Thyroid gland (tissue), 4 donors: Measurements from ENCODE around the gene MON1A. TPM values are rescaled to one million over a fixed set of nuclear protein-coding genes. Genes with fewer than 3 reads are reported as not detected.

ENCODE experiments used
- DNase-seq, 2 donors: peaks; one replicate each; pipeline ENCODE4 v3.0.0-alpha.2; 2019
- H3K27ac ChIP-seq, 3 donors: fragments of 200-600 bp; sonication (generic); 1 replicate in 2 of 3; 2 replicates in 1 of 3; pipeline ENCODE4 v1.5.1; 2016 to 2019; ENCODE audit warnings: mild to moderate bottlenecking in 1 of 3, moderate library complexity in 1 of 3
- H3K27me3 ChIP-seq: fragments of 200-600 bp; sonication (generic); one replicate; pipeline ENCODE4 v1.5.1; 2019
- H3K36me3 ChIP-seq, 2 donors: fragments of 200-600 bp; sonication (generic); one replicate each; pipeline ENCODE4 v1.5.1; 2016 to 2019
- H3K4me1 ChIP-seq, 2 donors: fragments of 200-600 bp; sonication (generic); one replicate each; pipeline ENCODE4 v1.5.1; 2017 to 2019
- H3K4me3 ChIP-seq, 3 donors: fragments of 200-600 bp; sonication (generic); replicated peaks in 1 of 3; 1 replicate in 2 of 3; 2 replicates in 1 of 3; pipeline ENCODE4 v1.5.1; 2016; ENCODE audit warnings: mild to moderate bottlenecking in 1 of 3
- H3K9me3 ChIP-seq: fragments of 200-600 bp; sonication (generic); one replicate; pipeline ENCODE4 v1.5.1; 2017
- POLR2A ChIP-seq, 2 donors: fragments of 450-650 bp; IDR thresholded peaks; one replicate each; pipeline ENCODE4 v1.6.1; 2017; ENCODE audit warnings: antibody characterized with exemption in 2 of 2, mild to moderate bottlenecking in 2 of 2, moderate library complexity in 1 of 2
- WGBS, 2 donors: methylation state at CpG; one replicate each; pipeline ENCODE4 v1.1.5; 2017; 5-methylcytosine and 5-hydroxymethylcytosine counted together
- intact Hi-C: fragments of 100-400 bp; cut with DNase I; formaldehyde crosslinking; loops from one replicate; pipeline ENCODE4 v1.15.1; 2023
- total RNA-seq, 4 donors: library from RNA; depleted of rRNA; stranded (reverse); fragments of >200 nt; gene quantifications; one replicate each; pipeline ENCODE4 v1.2.3, GENCODE V29; 2016
- TF ChIP-seq, protein P1 (sequence below), 6 experiments: fragments of 200-600 bp in 3 of 6; fragments of 450-650 bp in 3 of 6; sonication (generic) in 3 of 6; IDR thresholded peaks; one replicate each; pipeline ENCODE4 v1.5.1; 2016 to 2019; ENCODE audit warnings: antibody characterized with exemption in 6 of 6, mild to moderate bottlenecking in 2 of 6, inconsistent platforms in 1 of 6, moderate library complexity in 1 of 6

MON1A gene
- total RNA-seq, 4 donors from 2014 or later: 12.1 to 19.9 (median 18.7) TPM

DNA sequence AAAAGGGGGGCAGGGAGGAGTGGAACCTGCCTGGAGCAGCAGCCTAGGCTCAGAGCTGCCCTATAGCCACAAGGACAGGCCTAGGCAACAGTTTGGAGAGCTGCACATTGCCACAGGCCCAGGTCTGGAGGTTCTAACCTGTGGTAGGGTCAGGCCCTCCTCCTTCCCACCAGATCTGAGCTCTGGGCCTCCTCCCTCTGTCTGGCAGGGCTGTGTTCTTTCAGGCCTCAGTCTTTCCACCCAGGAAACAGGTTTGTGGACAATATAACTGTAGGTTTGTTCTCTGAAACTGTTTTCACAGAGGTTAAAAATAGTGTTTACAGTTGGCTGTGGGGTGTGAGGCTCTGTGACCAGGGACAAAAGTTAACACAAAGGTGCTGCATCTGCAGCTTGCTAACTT lies 50.9 kb downstream of the MON1A start:
- TF ChIP-seq, protein P1, sequence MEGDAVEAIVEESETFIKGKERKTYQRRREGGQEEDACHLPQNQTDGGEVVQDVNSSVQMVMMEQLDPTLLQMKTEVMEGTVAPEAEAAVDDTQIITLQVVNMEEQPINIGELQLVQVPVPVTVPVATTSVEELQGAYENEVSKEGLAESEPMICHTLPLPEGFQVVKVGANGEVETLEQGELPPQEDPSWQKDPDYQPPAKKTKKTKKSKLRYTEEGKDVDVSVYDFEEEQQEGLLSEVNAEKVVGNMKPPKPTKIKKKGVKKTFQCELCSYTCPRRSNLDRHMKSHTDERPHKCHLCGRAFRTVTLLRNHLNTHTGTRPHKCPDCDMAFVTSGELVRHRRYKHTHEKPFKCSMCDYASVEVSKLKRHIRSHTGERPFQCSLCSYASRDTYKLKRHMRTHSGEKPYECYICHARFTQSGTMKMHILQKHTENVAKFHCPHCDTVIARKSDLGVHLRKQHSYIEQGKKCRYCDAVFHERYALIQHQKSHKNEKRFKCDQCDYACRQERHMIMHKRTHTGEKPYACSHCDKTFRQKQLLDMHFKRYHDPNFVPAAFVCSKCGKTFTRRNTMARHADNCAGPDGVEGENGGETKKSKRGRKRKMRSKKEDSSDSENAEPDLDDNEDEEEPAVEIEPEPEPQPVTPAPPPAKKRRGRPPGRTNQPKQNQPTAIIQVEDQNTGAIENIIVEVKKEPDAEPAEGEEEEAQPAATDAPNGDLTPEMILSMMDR (IDR thresholded peaks at IDR 0.05): no peak
- no peak for TF ChIP-seq POLR2A (IDR thresholded peaks at IDR 0.05)
- Histone ChIP-seq H3K36me3 (no peaks in the 10 kb centered on the region), H3K4me1 (peaks cover 0 to 8% of the 10 kb centered on the region in 2 donors), H3K27ac (no peak overlapping the region), H3K9me3 (no peaks in the 10 kb centered on the region), H3K4me3 (no peak overlapping the region), H3K27me3 (no peaks in the 10 kb centered on the region)
- intact Hi-C loops: no loop called here
- DNase-seq: no peak

DNA sequence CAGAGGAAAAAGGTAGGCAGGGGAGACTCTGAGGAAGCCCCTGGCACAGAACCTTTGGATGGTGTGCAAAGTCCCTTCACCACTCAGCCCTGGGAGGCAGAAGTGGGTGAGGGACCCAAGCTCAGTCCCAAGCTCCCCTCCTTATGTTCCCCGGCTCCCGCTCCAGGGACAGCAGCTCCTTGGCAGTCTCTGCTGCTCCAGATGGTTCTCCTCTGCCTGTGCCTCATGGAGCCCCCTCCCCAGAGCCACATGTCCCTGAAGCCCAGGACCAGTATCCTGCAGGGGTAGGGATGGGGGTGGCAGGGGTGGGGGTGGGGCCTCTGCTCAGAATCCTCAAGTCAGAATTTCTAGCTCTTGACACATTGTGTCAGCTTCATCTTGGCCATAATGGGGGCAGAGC lies 51.9 kb downstream of the MON1A start:
- WGBS, 2 donors: 86 to 90% methylated on average over 1 to 2 of the region's 2 CpGs
- no peaks in the 10 kb centered on the region for H3K36me3 ChIP-seq
- H3K9me3 ChIP-seq: no peaks in the 10 kb centered on the region
- intact Hi-C loops: no loop called here
- no peak overlapping the region for H3K27ac ChIP-seq
- no peaks in the 10 kb centered on the region for H3K27me3 ChIP-seq
- TF ChIP-seq POLR2A (IDR thresholded peaks at IDR 0.05): no peak
- TF ChIP-seq, protein P1 (IDR thresholded peaks at IDR 0.05): no peak
- H3K4me1 ChIP-seq: peaks cover 0 to 15% of the 10 kb centered on the region in 2 donors
- no peak for DNase-seq
- H3K4me3 ChIP-seq: no peak overlapping the region

DNA sequence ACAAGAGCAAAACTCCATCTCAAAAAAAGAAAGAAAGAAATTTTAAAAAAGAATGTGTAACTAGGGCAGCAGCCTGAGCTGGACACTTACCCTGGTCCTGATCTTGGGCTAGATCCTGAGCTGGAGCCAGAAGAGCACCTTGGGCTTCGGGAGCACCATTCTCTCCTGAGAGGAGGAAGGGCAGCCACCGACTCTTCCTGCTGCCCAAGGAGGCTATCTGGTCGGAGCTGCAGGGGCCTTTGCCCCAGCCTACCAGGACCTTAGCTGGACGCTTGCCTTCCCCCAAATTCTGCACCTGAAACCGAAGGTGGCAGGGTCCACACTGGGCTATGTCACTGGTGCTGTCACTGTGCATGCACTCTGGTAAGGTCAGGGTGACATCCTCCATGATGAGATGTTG lies 53.0 kb downstream of the MON1A start:
- Histone ChIP-seq H3K27ac (no peak overlapping the region), H3K4me1 (peaks cover 0 to 19% of the 10 kb centered on the region in 2 donors), H3K27me3 (no peaks in the 10 kb centered on the region), H3K4me3 (no peak overlapping the region), H3K9me3 (no peaks in the 10 kb centered on the region), H3K36me3 (no peaks in the 10 kb centered on the region)
- no peak for DNase-seq
- WGBS, 2 donors: 86 to 89% methylated on average over 4 to 5 of the region's 5 CpGs
- intact Hi-C loops: no loop called here
- TF ChIP-seq, protein P1 (IDR thresholded peaks at IDR 0.05): no peak
- TF ChIP-seq POLR2A (IDR thresholded peaks at IDR 0.05): no peak

DNA sequence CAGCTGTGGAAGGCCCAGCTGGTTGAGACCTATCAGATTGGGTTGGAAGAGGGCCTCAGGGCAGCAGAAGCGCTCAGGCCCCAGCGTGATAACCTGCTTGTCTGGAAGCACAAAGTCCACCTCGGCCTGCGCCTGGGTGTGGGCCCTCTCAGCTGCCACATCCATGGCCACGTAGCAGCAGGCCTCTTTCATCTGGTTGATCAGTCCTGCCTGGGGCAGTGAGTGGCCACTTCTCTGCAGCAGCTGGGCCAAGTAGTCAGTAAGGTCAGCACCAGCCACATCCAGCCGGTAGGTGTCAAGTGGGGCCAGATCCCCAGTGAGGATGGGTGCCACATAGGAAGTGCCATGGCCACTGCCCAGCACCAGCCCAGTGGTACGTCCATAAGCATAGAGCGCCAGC lies 56.0 kb downstream of the MON1A start:
- 94 to 95% methylated on average over 3 to 4 of the region's 8 CpGs for WGBS, 2 donors
- TF ChIP-seq, protein P1 (IDR thresholded peaks at IDR 0.05): no peak
- no peak for TF ChIP-seq POLR2A (IDR thresholded peaks at IDR 0.05)
- Histone ChIP-seq H3K27ac (no peak overlapping the region), H3K27me3 (peaks cover 14% of the 10 kb centered on the region), H3K36me3 (no peaks in the 10 kb centered on the region), H3K4me1 (peaks cover 10 to 21% of the 10 kb centered on the region in 2 donors), H3K4me3 (no peak overlapping the region), H3K9me3 (no peaks in the 10 kb centered on the region)
- no peak for DNase-seq
- intact Hi-C loops: no loop called here

DNA sequence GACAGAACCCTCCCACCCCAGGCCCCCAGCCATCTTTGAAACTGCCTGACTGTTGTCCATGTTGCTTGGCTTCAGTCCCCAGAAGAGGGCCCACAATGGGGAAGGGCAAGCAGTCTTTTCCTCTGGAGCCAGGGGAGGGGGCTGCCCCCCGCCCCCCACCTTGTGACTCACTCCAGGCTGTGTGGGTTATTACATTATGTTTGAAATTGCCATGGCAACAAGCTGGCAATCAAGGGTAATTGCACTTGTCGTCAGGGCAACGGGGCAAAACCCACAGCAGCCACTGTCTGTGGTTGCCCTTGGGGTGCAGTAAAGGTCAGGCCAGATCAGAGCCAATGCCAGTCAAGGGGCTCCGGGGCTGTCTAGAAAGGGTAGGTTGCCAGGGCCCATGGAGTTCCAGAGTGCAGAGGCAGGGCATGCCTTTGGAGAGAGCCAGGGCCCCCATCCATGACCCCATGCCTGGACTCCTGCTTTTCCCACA lies 56.8 kb downstream of the MON1A start:
- no peaks in the 10 kb centered on the region for H3K36me3 ChIP-seq
- no peak overlapping the region for H3K27ac ChIP-seq
- H3K4me3 ChIP-seq: no peak overlapping the region
- TF ChIP-seq, protein P1 (IDR thresholded peaks at IDR 0.05): peak in 1 of 6 experiments; percentile 26
- no peak for TF ChIP-seq POLR2A (IDR thresholded peaks at IDR 0.05)
- WGBS, 2 donors: 25 to 64% methylated on average over 2 to 4 of the region's 4 CpGs
- H3K27me3 ChIP-seq: peaks cover 15% of the 10 kb centered on the region
- peak; percentile 55 to 63 for DNase-seq
- H3K9me3 ChIP-seq: no peaks in the 10 kb centered on the region
- H3K4me1 ChIP-seq: peaks cover 10 to 21% of the 10 kb centered on the region in 2 donors
- intact Hi-C loops: no loop called here
